Stimulated activated CD4-positive, alpha-beta T cell treated with anti-CD3 and anti-CD28 coated beads, Interleukin-1b, Interleukin-23, amount 100 ng/mL, for 24 hours (primary cell): Measurements from ENCODE around the gene DOCK1.

Source experiments
- DNase-seq, 4 experiments: peaks; one replicate each; pipeline ENCODE4 v3.0.0-alpha.2; 2020; ENCODE audit warnings: low read depth in 4 of 4, low spot score in 1 of 4

DOCK1 gene

GRCh38 chr10:127033216-127034033 is 128.2 kb downstream of the DOCK1 start:
- DNase-seq = no peak

- no peak for DNase-seq
Measured at GRCh38 chr10:127034034-127034633, 128.9 kb downstream of the DOCK1 start.

GRCh38 chr10:127034790-127035189 is 129.6 kb downstream of the DOCK1 start:
- no peak for DNase-seq

- no peak for DNase-seq
Measured at GRCh38 chr10:127035827-127036226, 130.6 kb downstream of the DOCK1 start.

- DNase-seq = no peak
Measured at GRCh38 chr10:127036987-127037386, 131.8 kb downstream of the DOCK1 start.

GRCh38 chr10:127039435-127039834 is 134.2 kb downstream of the DOCK1 start:
- no peak for DNase-seq

GRCh38 chr10:127040756-127041155 is 135.5 kb downstream of the DOCK1 start:
- no peak for DNase-seq

GRCh38 chr10:127041552-127041951 is 136.3 kb downstream of the DOCK1 start:
- no peak for DNase-seq

- no peak for DNase-seq
Measured at GRCh38 chr10:127043301-127043700, 138.1 kb downstream of the DOCK1 start.

- no peak for DNase-seq
Measured at GRCh38 chr10:127044186-127044585, 139.0 kb downstream of the DOCK1 start.

- no peak for DNase-seq
Measured at GRCh38 chr10:127046975-127047877, 142.0 kb downstream of the DOCK1 start.

GRCh38 chr10:127047878-127048238 is 142.6 kb downstream of the DOCK1 start:
- no peak for DNase-seq

- DNase-seq = no peak
Measured at GRCh38 chr10:127048630-127049029, 143.4 kb downstream of the DOCK1 start.

GRCh38 chr10:127052001-127052400 is 146.8 kb downstream of the DOCK1 start:
- DNase-seq = no peak

- DNase-seq = no peak
Measured at GRCh38 chr10:127055263-127055662, 150.0 kb downstream of the DOCK1 start.

- no peak for DNase-seq
Measured at GRCh38 chr10:127059314-127059713, 154.1 kb downstream of the DOCK1 start.

- DNase-seq = no peak
Measured at GRCh38 chr10:127063762-127064161, 158.5 kb downstream of the DOCK1 start.

- no peak for DNase-seq
Measured at GRCh38 chr10:127064474-127064873, 159.2 kb downstream of the DOCK1 start.

GRCh38 chr10:127067542-127068194 is 162.4 kb downstream of the DOCK1 start:
- DNase-seq = no peak

- DNase-seq = no peak
Measured at GRCh38 chr10:127068485-127068884, 163.3 kb downstream of the DOCK1 start.

- DNase-seq = no peak
Measured at GRCh38 chr10:127069436-127069835, 164.2 kb downstream of the DOCK1 start.
